Mucosa of gallbladder (tissue), 1 donor: Measurements from ENCODE around the gene LIN28A. TPM values are rescaled to one million over a fixed set of nuclear protein-coding genes. Genes with fewer than 3 reads are reported as not detected.

Experiments used
- total RNA-seq: library from RNA; stranded (reverse); gene quantifications from one replicate; pipeline ENCODE4 v1.2.1, GENCODE V29; 2021
- donor health status: DM: no; HTN: no; CAD: no.

LIN28A gene
- total RNA-seq, 1 donor from 2014 or later: 1.4 TPM

Other genes starting within 250 kb of the LIN28A start
- gene C1orf232, start 241.9 kb upstream of the LIN28A start, total RNA-seq: not detected
- gene ZNF593, start 240.9 kb upstream of the LIN28A start, total RNA-seq: 28.1 TPM
- 0.29 TPM for gene ZNF593OS, start 239.0 kb upstream of the LIN28A start, total RNA-seq
- 36.0 TPM for gene CNKSR1, start 233.3 kb upstream of the LIN28A start, total RNA-seq
- gene CATSPER4, start 220.2 kb upstream of the LIN28A start, total RNA-seq: not detected
- 10.0 TPM for gene CEP85, start 176.6 kb upstream of the LIN28A start, total RNA-seq
- gene SH3BGRL3, start 130.7 kb upstream of the LIN28A start, total RNA-seq: 133 TPM
- 21.3 TPM for gene UBXN11, start 104.2 kb upstream of the LIN28A start, total RNA-seq
- gene CD52, start 92.9 kb upstream of the LIN28A start, total RNA-seq: 21.1 TPM
- 25.5 TPM for gene CRYBG2, start 56.7 kb upstream of the LIN28A start, total RNA-seq
- gene ZNF683, start 38.1 kb upstream of the LIN28A start, total RNA-seq: 2.9 TPM
- 42.3 TPM for gene DHDDS, start 21.5 kb downstream of the LIN28A start, total RNA-seq
- 236 TPM for gene HMGN2, start 61.6 kb downstream of the LIN28A start, total RNA-seq
- gene RPS6KA1, start 118.9 kb downstream of the LIN28A start, total RNA-seq: 49.2 TPM